Measurements from ENCODE around the gene CACNA1D.

DNA sequence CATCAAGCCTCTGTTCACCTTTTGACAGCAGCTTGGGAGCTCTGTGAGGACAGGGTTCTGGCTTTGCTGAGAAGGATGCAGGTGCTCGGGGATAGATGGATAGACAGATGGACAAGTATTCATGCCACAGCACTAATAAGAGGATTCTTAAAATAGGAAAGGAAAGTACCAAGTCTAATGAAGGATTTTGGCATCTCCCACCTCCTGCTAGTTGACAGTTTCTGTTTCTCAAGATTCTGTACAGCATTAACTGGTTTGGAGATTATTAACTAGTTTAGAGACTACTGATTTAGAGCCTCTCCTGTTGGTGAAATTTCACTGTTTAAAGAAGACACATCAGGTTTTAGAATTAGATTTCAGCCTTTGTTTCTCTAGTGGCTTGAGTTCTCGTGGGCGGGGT lies 152.3 kb downstream of the CACNA1D start:
- TF ChIP-seq MYC (IDR thresholded peaks at IDR 0.05; ENCODE audit: low read depth, low read length) (no peak), CTCF (IDR thresholded peaks at IDR 0.05; ENCODE audit: extremely low read depth in 1 of 2, insufficient read depth in 1 of 2, low read depth in 1 of 2, low read length in 2 of 2) (no peak), EZH2 (IDR thresholded peaks at IDR 0.05; ENCODE audit: borderline replicate concordance, low read depth, low read length, severe bottlenecking) (no peak), POLR2AphosphoS5 (IDR thresholded peaks at IDR 0.05; ENCODE audit: insufficient read depth, low read depth, low read length) (no peak), POLR2A (IDR thresholded peaks at IDR 0.05; ENCODE audit: low read depth, low read length) (no peak), JUN (IDR thresholded peaks at IDR 0.05; ENCODE audit: borderline replicate concordance, insufficient read depth, insufficient read length, low read depth) (no peak), GATA2 (IDR thresholded peaks at IDR 0.05; ENCODE audit: insufficient read depth, insufficient read length, low read depth, low read length) (no peak)
